ENCODE data around the gene NPAS3.

NPAS3 gene

GRCh38 chr14:33010495-33010894, 71.8 kb downstream of the NPAS3 start:
- DNase-seq (ENCODE audit: low read depth in 2 of 2) = no peak

GRCh38 chr14:33014710-33015109, 76.0 kb downstream of the NPAS3 start:
- DNase-seq (ENCODE audit: low read depth in 2 of 2) = no peak

- DNase-seq (ENCODE audit: low read depth in 2 of 2) = no peak
These were observed 77.9 kb downstream of the NPAS3 start for GRCh38 chr14:33016613-33017012.

GRCh38 chr14:33017016-33017415, 78.3 kb downstream of the NPAS3 start:
- no peak for DNase-seq (ENCODE audit: low read depth in 2 of 2)

- DNase-seq (ENCODE audit: low read depth in 2 of 2) = no peak
These were observed 80.7 kb downstream of the NPAS3 start for GRCh38 chr14:33019346-33019745.

- no peak for DNase-seq (ENCODE audit: low read depth in 2 of 2)
These were observed 88.3 kb downstream of the NPAS3 start for GRCh38 chr14:33026850-33027430.

GRCh38 chr14:33029511-33029910, 90.8 kb downstream of the NPAS3 start:
- no peak for DNase-seq (ENCODE audit: low read depth in 2 of 2)

GRCh38 chr14:33030386-33030785, 91.7 kb downstream of the NPAS3 start:
- DNase-seq (ENCODE audit: low read depth in 2 of 2) = no peak

- no peak for DNase-seq (ENCODE audit: low read depth in 2 of 2)
These were observed 96.9 kb downstream of the NPAS3 start for GRCh38 chr14:33035416-33036194.

GRCh38 chr14:33039311-33039710, 100.6 kb downstream of the NPAS3 start:
- no peak for DNase-seq (ENCODE audit: low read depth in 2 of 2)

- no peak for DNase-seq (ENCODE audit: low read depth in 2 of 2)
These were observed 101.9 kb downstream of the NPAS3 start for GRCh38 chr14:33040372-33041140.

GRCh38 chr14:33042591-33042990, 103.9 kb downstream of the NPAS3 start:
- no peak for DNase-seq (ENCODE audit: low read depth in 2 of 2)

- no peak for DNase-seq (ENCODE audit: low read depth in 2 of 2)
These were observed 107.1 kb downstream of the NPAS3 start for GRCh38 chr14:33045760-33046159.

GRCh38 chr14:33052943-33053342, 114.3 kb downstream of the NPAS3 start:
- DNase-seq (ENCODE audit: low read depth in 2 of 2) = no peak

- no peak for DNase-seq (ENCODE audit: low read depth in 2 of 2)
These were observed 117.5 kb downstream of the NPAS3 start for GRCh38 chr14:33056213-33056612.

- DNase-seq (ENCODE audit: low read depth in 2 of 2) = no peak
These were observed 118.9 kb downstream of the NPAS3 start for GRCh38 chr14:33057585-33057984.

GRCh38 chr14:33061667-33062325, 123.1 kb downstream of the NPAS3 start:
- no peak for DNase-seq (ENCODE audit: low read depth in 2 of 2)

GRCh38 chr14:33062476-33062875, 123.8 kb downstream of the NPAS3 start:
- DNase-seq (ENCODE audit: low read depth in 2 of 2) = no peak

- no peak for DNase-seq (ENCODE audit: low read depth in 2 of 2)
These were observed 124.2 kb downstream of the NPAS3 start for GRCh38 chr14:33062881-33063280.

- no peak for DNase-seq (ENCODE audit: low read depth in 2 of 2)
These were observed 124.8 kb downstream of the NPAS3 start for GRCh38 chr14:33063521-33063920.

GRCh38 chr14:33065634-33066033, 127.0 kb downstream of the NPAS3 start:
- DNase-seq (ENCODE audit: low read depth in 2 of 2) = no peak

- DNase-seq (ENCODE audit: low read depth in 2 of 2) = no peak
These were observed 129.4 kb downstream of the NPAS3 start for GRCh38 chr14:33068040-33068439.
